ENCODE data around the gene C9orf57.

Gene C9orf57

DNA sequence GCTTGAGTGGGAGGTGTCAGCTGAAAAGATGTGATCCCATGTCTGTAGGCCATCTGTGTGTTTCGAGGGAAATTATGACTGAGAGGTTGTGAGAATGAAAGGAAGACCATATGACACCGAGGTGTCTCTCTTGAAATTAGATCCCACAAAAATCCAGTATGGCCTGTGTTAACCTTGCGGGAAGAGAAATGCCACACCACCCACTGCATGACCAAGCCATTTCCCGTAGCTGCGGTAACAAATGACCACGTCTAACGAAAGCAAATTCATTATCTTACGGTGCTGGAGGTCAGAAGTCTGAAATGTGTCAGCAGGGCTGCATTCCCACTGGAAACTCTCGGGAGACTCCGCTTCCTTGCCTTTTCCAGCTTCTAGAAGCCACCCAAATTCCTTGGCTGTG, 11.6 kb downstream of the C9orf57 start:
- Histone ChIP-seq H3K36me3 (ENCODE audit: insufficient read depth, low read length) (no peaks in the 10 kb centered on the region), H3K27ac (no peak overlapping the region), H3K4me3 (no peak overlapping the region), H3K9ac (ENCODE audit: insufficient read length) (no peak overlapping the region), H3K9me3 (ENCODE audit: low read depth, low read length) (no peaks in the 10 kb centered on the region)
- TF ChIP-seq EZH2 (IDR thresholded peaks at IDR 0.05) (no peak), POLR2AphosphoS5 (IDR thresholded peaks at IDR 0.05; ENCODE audit: borderline replicate concordance, low read depth, low read length) (no peak), FOXP2 (optimal IDR thresholded peaks at IDR 0.05; ENCODE audit: control extremely low read depth, extremely low read length, insufficient read depth) (no peak)
- DNase-seq (ENCODE audit: low read depth, low spot score) = no peak

- H3K4me3 ChIP-seq = no peak overlapping the region
- no peaks in the 10 kb centered on the region for H3K36me3 ChIP-seq (ENCODE audit: insufficient read depth, low read length)
- no peaks in the 10 kb centered on the region for H3K9me3 ChIP-seq (ENCODE audit: low read depth, low read length)
- no peak overlapping the region for H3K27ac ChIP-seq
- no peak for DNase-seq (ENCODE audit: low read depth, low spot score)
- no peak overlapping the region for H3K9ac ChIP-seq (ENCODE audit: insufficient read length)
- TF ChIP-seq FOXP2 (optimal IDR thresholded peaks at IDR 0.05; ENCODE audit: control extremely low read depth, extremely low read length, insufficient read depth) (no peak), POLR2AphosphoS5 (IDR thresholded peaks at IDR 0.05; ENCODE audit: borderline replicate concordance, low read depth, low read length) (no peak), EZH2 (IDR thresholded peaks at IDR 0.05) (no peak)
Measured at GRCh38 chr9:72046630-72047456, 13.6 kb downstream of the C9orf57 start.

GRCh38 chr9:72044095-72044494, 16.3 kb downstream of the C9orf57 start:
- DNase-seq (ENCODE audit: low read depth, low spot score) = no peak
- Histone ChIP-seq H3K9ac (ENCODE audit: insufficient read length) (no peak overlapping the region), H3K36me3 (ENCODE audit: insufficient read depth, low read length) (no peaks in the 10 kb centered on the region), H3K9me3 (ENCODE audit: low read depth, low read length) (no peaks in the 10 kb centered on the region), H3K27ac (no peak overlapping the region), H3K4me3 (no peak overlapping the region)
- TF ChIP-seq FOXP2 (optimal IDR thresholded peaks at IDR 0.05; ENCODE audit: control extremely low read depth, extremely low read length, insufficient read depth) (no peak), EZH2 (IDR thresholded peaks at IDR 0.05) (no peak)

DNA sequence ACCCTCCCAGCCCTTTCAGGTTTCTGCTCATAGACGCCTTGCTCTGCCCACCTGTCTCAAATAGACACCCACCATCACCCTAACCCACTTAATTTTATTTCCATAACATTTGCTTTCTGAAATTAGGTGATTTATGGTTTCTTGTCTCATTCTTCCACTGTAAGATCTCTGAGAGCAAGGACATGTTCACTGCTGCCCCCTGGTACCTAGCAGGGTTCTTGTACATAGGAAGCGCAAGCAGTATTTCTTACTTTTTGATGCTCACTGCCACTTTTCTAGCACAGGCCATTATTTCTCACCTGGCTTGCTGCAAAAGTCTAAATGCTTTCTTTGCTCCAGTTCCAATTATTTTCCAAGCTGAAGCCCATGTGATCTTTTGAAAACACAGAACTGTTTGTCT, 16.8 kb downstream of the C9orf57 start:
- no peak overlapping the region for H3K9ac ChIP-seq (ENCODE audit: insufficient read length)
- H3K36me3 ChIP-seq (ENCODE audit: insufficient read depth, low read length) = no peaks in the 10 kb centered on the region
- no peak overlapping the region for H3K27ac ChIP-seq
- H3K4me3 ChIP-seq = no peak overlapping the region
- H3K9me3 ChIP-seq (ENCODE audit: low read depth, low read length) = no peaks in the 10 kb centered on the region
- no peak for TF ChIP-seq EZH2 (IDR thresholded peaks at IDR 0.05)
- no peak for TF ChIP-seq FOXP2 (optimal IDR thresholded peaks at IDR 0.05; ENCODE audit: control extremely low read depth, extremely low read length, insufficient read depth)
- TF ChIP-seq POLR2AphosphoS5 (IDR thresholded peaks at IDR 0.05; ENCODE audit: borderline replicate concordance, low read depth, low read length) = no peak
- no peak for DNase-seq (ENCODE audit: low read depth, low spot score)

DNA sequence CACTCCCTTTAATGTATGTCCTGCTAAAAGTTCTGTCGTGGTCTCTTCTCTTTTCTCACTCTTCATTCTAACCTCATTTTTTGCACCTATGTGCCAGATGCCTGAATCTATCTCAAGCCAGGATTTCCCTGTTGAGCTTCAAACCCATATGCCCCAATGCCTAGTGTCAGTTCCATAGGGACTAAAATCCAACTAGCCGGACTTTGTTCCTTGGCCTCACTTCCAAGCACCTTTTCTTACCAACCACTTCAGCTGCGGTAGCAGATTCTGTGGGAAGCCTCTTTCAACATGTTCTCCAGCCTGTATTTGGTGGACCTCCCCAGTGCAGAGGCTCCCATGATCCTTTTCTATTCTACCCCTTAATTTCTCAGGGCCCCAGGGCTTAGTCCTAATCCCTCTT, 17.5 kb downstream of the C9orf57 start:
- Histone ChIP-seq H3K9me3 (ENCODE audit: low read depth, low read length) (no peaks in the 10 kb centered on the region), H3K36me3 (ENCODE audit: insufficient read depth, low read length) (no peaks in the 10 kb centered on the region), H3K9ac (ENCODE audit: insufficient read length) (no peak overlapping the region), H3K27ac (no peak overlapping the region), H3K4me3 (no peak overlapping the region)
- DNase-seq (ENCODE audit: low read depth, low spot score) = no peak
- TF ChIP-seq POLR2AphosphoS5 (IDR thresholded peaks at IDR 0.05; ENCODE audit: borderline replicate concordance, low read depth, low read length) (no peak), FOXP2 (optimal IDR thresholded peaks at IDR 0.05; ENCODE audit: control extremely low read depth, extremely low read length, insufficient read depth) (no peak), EZH2 (IDR thresholded peaks at IDR 0.05) (no peak)

- TF ChIP-seq POLR2AphosphoS5 (IDR thresholded peaks at IDR 0.05; ENCODE audit: borderline replicate concordance, low read depth, low read length) = no peak
- no peak for TF ChIP-seq FOXP2 (optimal IDR thresholded peaks at IDR 0.05; ENCODE audit: control extremely low read depth, extremely low read length, insufficient read depth)
- no peak for TF ChIP-seq EZH2 (IDR thresholded peaks at IDR 0.05)
- Histone ChIP-seq H3K36me3 (ENCODE audit: insufficient read depth, low read length) (no peaks in the 10 kb centered on the region), H3K27ac (peak overlapping the region; percentile 40), H3K4me3 (peak overlapping the region; percentile 11; the same call in 1 of the 2 replicates), H3K9ac (ENCODE audit: insufficient read length) (no peak overlapping the region), H3K9me3 (ENCODE audit: low read depth, low read length) (no peaks in the 10 kb centered on the region)
- no peak for DNase-seq (ENCODE audit: low read depth, low spot score)
Measured at GRCh38 chr9:72041775-72042194, 18.6 kb downstream of the C9orf57 start.

DNA sequence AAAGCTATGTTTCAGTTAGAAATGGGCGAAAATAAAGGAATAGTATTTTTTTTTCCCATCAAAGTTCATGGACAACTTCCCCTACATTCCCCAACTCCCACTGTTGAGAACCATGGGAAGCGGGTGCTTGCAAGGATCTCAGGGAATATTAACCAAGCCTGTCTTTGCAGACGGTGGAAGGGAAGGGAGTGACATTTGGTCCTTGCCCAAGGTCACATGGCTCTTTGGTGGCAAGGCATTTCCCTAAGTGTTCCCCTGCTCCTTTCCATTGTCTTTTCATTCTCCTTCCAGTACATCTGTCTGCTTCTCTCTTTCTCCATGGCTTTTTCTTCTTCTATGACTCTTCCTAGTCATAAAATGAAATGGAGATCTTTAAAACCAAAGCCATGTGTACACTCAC, 19.0 kb downstream of the C9orf57 start:
- TF ChIP-seq EZH2 (IDR thresholded peaks at IDR 0.05) (no peak), FOXP2 (optimal IDR thresholded peaks at IDR 0.05; ENCODE audit: control extremely low read depth, extremely low read length, insufficient read depth) (no peak), POLR2AphosphoS5 (IDR thresholded peaks at IDR 0.05; ENCODE audit: borderline replicate concordance, low read depth, low read length) (no peak)
- Histone ChIP-seq H3K36me3 (ENCODE audit: insufficient read depth, low read length) (no peaks in the 10 kb centered on the region), H3K9me3 (ENCODE audit: low read depth, low read length) (no peaks in the 10 kb centered on the region), H3K27ac (peak overlapping the region; percentile 40), H3K4me3 (no peak overlapping the region), H3K9ac (ENCODE audit: insufficient read length) (no peak overlapping the region)
- no peak for DNase-seq (ENCODE audit: low read depth, low spot score)

- no peaks in the 10 kb centered on the region for H3K9me3 ChIP-seq (ENCODE audit: low read depth, low read length)
- DNase-seq (ENCODE audit: low read depth, low spot score) = no peak
- H3K36me3 ChIP-seq (ENCODE audit: insufficient read depth, low read length) = no peaks in the 10 kb centered on the region
- no peak for TF ChIP-seq EZH2 (IDR thresholded peaks at IDR 0.05)
- no peak for TF ChIP-seq POLR2AphosphoS5 (IDR thresholded peaks at IDR 0.05; ENCODE audit: borderline replicate concordance, low read depth, low read length)
- TF ChIP-seq FOXP2 (optimal IDR thresholded peaks at IDR 0.05; ENCODE audit: control extremely low read depth, extremely low read length, insufficient read depth) = no peak
- H3K27ac ChIP-seq = no peak overlapping the region
- no peak overlapping the region for H3K4me3 ChIP-seq
- H3K9ac ChIP-seq (ENCODE audit: insufficient read length) = no peak overlapping the region
Measured at GRCh38 chr9:72039532-72039931, 20.9 kb downstream of the C9orf57 start.
